ENCODE measurements around the gene DDX5.

- TF ChIP-seq EZH2phosphoT487 (IDR thresholded peaks at IDR 0.05; ENCODE audit: insufficient read depth, low read depth): no peak
- no peak for TF ChIP-seq EZH2 (IDR thresholded peaks at IDR 0.05; ENCODE audit: insufficient read depth, poor library complexity, severe bottlenecking)
These were observed 26.3 kb upstream of the DDX5 start for GRCh38 chr17:64532409-64532808.

All from GM23248 (cell line).